Esophagus squamous epithelium (tissue), 5 donors: ENCODE data around the gene SPIB. TPM values are rescaled to one million over a fixed set of nuclear protein-coding genes. Genes with fewer than 3 reads are reported as not detected.

Experiments used
- DNase-seq: peaks from one replicate; lab custom pipeline; 2025; lab: John Stamatoyannopoulos, UW
- H3K27ac ChIP-seq, 4 donors: fragments of 200-600 bp; sonication (generic); one replicate each; pipeline ENCODE4 v1.5.1; 2016 to 2019; ENCODE audit warnings: mild to moderate bottlenecking in 1 of 4
- H3K27me3 ChIP-seq, 4 donors: fragments of 200-600 bp; sonication (generic); 1 replicate in 3 of 4; 2 replicates in 1 of 4; pipeline versions ENCODE4 v1.5.1 to v1.6.0; 2017 to 2021; ENCODE audit warnings: antibody characterized with exemption in 1 of 4
- H3K36me3 ChIP-seq, 3 donors: fragments of 200-600 bp; sonication (generic); one replicate each; pipeline ENCODE4 v1.5.1; 2016 to 2019
- H3K4me1 ChIP-seq, 3 donors: fragments of 200-600 bp; sonication (generic); one replicate each; pipeline ENCODE4 v1.5.1; 2017 to 2019
- H3K4me3 ChIP-seq, 4 donors: fragments of 200-600 bp; sonication (generic); 1 replicate in 3 of 4; 2 replicates in 1 of 4; pipeline ENCODE4 v1.5.1; 2016 to 2019; ENCODE audit warnings: mild to moderate bottlenecking in 2 of 4, moderate library complexity in 1 of 4
- H3K9me3 ChIP-seq, 3 donors: fragments of 200-600 bp; sonication (generic); one replicate each; pipeline ENCODE4 v1.5.1; 2016 to 2019
- POLR2A ChIP-seq, 4 donors: fragments of 450-650 bp; IDR thresholded peaks; one replicate each; pipeline ENCODE4 v1.6.1; 2017; ENCODE audit warnings: antibody characterized with exemption in 4 of 4, mild to moderate bottlenecking in 4 of 4, moderate library complexity in 3 of 4
- WGBS, 2 donors: methylation state at CpG; one replicate each; pipeline ENCODE4 v1.1.5; 2018; 5-methylcytosine and 5-hydroxymethylcytosine counted together
- intact Hi-C: fragments of 100-400 bp; cut with DNase I; formaldehyde crosslinking; loops from one replicate; pipeline ENCODE4 v1.15.0; 2022
- total RNA-seq, 4 donors: library from RNA; depleted of rRNA; stranded (reverse); fragments of >200 nt; gene quantifications; one replicate each; pipeline ENCODE4 v1.1.0, GENCODE V29; 2016
- TF ChIP-seq, protein P1 (sequence below), 6 experiments: fragments of 450-650 bp in 4 of 6; fragments of 200-600 bp in 2 of 6; sonication (generic) in 2 of 6; IDR thresholded peaks; one replicate each; pipeline ENCODE4 v1.5.1; 2016 to 2019; ENCODE audit warnings: antibody characterized with exemption in 6 of 6, mild to moderate bottlenecking in 4 of 6, moderate library complexity in 4 of 6
- donor health status: DM: yes; HTN: yes; CAD: no.

Gene SPIB
- total RNA-seq, 4 donors from 2014 or later, result 0.32 TPM; not detected in 3

DNA sequence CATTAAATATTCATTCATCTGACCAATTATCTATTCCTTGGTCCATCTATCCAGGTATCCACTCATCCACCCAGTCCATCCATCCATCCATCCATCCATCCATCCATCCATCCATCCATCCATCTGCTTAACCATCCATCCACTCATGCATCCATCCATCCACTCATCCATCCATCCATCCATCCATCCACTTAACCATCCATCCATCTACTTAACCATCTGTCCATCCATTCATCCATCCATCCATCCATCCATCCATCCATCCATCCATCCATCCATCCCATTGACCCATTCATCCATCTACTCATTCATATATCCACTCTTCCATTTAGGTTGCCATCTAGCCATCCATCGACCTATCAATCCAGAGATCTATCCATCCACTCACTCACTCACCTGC, 25.3 kb downstream of the SPIB start:
- no peaks in the 10 kb centered on the region for H3K36me3 ChIP-seq
- H3K27ac ChIP-seq, result no peak overlapping the region
- no peak overlapping the region for H3K4me3 ChIP-seq
- H3K27me3 ChIP-seq, result no peaks in the 10 kb centered on the region
- WGBS, 2 donors, result 50 to 74% methylated on average over 1 of the region's 1 CpG
- no peak for DNase-seq
- intact Hi-C loops, result no loop called here
- no peaks in the 10 kb centered on the region for H3K4me1 ChIP-seq
- TF ChIP-seq, protein P1, sequence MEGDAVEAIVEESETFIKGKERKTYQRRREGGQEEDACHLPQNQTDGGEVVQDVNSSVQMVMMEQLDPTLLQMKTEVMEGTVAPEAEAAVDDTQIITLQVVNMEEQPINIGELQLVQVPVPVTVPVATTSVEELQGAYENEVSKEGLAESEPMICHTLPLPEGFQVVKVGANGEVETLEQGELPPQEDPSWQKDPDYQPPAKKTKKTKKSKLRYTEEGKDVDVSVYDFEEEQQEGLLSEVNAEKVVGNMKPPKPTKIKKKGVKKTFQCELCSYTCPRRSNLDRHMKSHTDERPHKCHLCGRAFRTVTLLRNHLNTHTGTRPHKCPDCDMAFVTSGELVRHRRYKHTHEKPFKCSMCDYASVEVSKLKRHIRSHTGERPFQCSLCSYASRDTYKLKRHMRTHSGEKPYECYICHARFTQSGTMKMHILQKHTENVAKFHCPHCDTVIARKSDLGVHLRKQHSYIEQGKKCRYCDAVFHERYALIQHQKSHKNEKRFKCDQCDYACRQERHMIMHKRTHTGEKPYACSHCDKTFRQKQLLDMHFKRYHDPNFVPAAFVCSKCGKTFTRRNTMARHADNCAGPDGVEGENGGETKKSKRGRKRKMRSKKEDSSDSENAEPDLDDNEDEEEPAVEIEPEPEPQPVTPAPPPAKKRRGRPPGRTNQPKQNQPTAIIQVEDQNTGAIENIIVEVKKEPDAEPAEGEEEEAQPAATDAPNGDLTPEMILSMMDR (IDR thresholded peaks at IDR 0.05), result no peak
- H3K9me3 ChIP-seq, result no peaks in the 10 kb centered on the region

GRCh38 chr19:50447053-50447452, 28.3 kb downstream of the SPIB start:
- Histone ChIP-seq H3K4me3 (no peak overlapping the region), H3K27ac (no peak overlapping the region), H3K9me3 (no peaks in the 10 kb centered on the region), H3K36me3 (no peaks in the 10 kb centered on the region), H3K4me1 (no peaks in the 10 kb centered on the region), H3K27me3 (peaks cover 0 to 19% (median 0%) of the 10 kb centered on the region in 4 donors)
- no peak for TF ChIP-seq POLR2A (IDR thresholded peaks at IDR 0.05)
- TF ChIP-seq, protein P1 (IDR thresholded peaks at IDR 0.05), result no peak
- intact Hi-C loops, result no loop called here
- WGBS, 2 donors, result 72 to 81% methylated on average over 5 of the region's 5 CpGs
- DNase-seq, result no peak

- 86% methylated on average over 9 of the region's 10 CpGs for whole genome bisulfite sequencing, 2 donors
These were observed 29.0 kb downstream of the SPIB start for GRCh38 chr19:50447750-50448149.

GRCh38 chr19:50449236-50449899, 30.6 kb downstream of the SPIB start:
- peaks cover 0 to 19% (median 0%) of the 10 kb centered on the region in 4 donors for H3K27me3 ChIP-seq
- 0 to 45% methylated on average over 1 to 4 of the region's 14 CpGs for WGBS, 2 donors
- no peak overlapping the region for H3K4me3 ChIP-seq
- H3K27ac ChIP-seq, result no peak overlapping the region
- no peaks in the 10 kb centered on the region for H3K4me1 ChIP-seq
- H3K36me3 ChIP-seq, result no peaks in the 10 kb centered on the region
- no peak for DNase-seq
- intact Hi-C loops, result no loop called here
- TF ChIP-seq, protein P1 (IDR thresholded peaks at IDR 0.05), result no peak
- TF ChIP-seq POLR2A (IDR thresholded peaks at IDR 0.05), result no peak
- H3K9me3 ChIP-seq, result no peaks in the 10 kb centered on the region

More at GRCh38 chr19:50447750-50448149, 29.0 kb downstream of the SPIB start:
- H3K4me3 ChIP-seq, result no peak overlapping the region
- no peaks in the 10 kb centered on the region for H3K36me3 ChIP-seq
- intact Hi-C loops, result no loop called here
- H3K27ac ChIP-seq, result no peak overlapping the region
- DNase-seq, result no peak
- H3K27me3 ChIP-seq, result peaks cover 0 to 19% (median 0%) of the 10 kb centered on the region in 4 donors
- TF ChIP-seq, protein P1 (IDR thresholded peaks at IDR 0.05), result no peak
- TF ChIP-seq POLR2A (IDR thresholded peaks at IDR 0.05), result no peak
- no peaks in the 10 kb centered on the region for H3K9me3 ChIP-seq
- H3K4me1 ChIP-seq, result no peaks in the 10 kb centered on the region

- H3K27me3 ChIP-seq, result peaks cover 0 to 24% (median 0%) of the 10 kb centered on the region in 4 donors
- TF ChIP-seq POLR2A (IDR thresholded peaks at IDR 0.05), result no peak
- TF ChIP-seq, protein P1 (IDR thresholded peaks at IDR 0.05), result no peak
- DNase-seq, result no peak
- intact Hi-C loops, result no loop called here
- no peaks in the 10 kb centered on the region for H3K36me3 ChIP-seq
- H3K27ac ChIP-seq, result no peak overlapping the region
- H3K4me3 ChIP-seq, result no peak overlapping the region
- H3K9me3 ChIP-seq, result no peaks in the 10 kb centered on the region
- no peaks in the 10 kb centered on the region for H3K4me1 ChIP-seq
- WGBS, 2 donors, result 50 to 70% methylated on average over 10 to 22 of the region's 30 CpGs
These were observed 31.9 kb downstream of the SPIB start for GRCh38 chr19:50450369-50451222.
